Aorta (tissue), 5 donors: ENCODE measurements around the gene OSBPL5. TPM values are rescaled to one million over a fixed set of nuclear protein-coding genes. Genes with fewer than 3 reads are reported as not detected.

Source experiments
- ATAC-seq: fragments of 200-7000 bp; cut with Tn5 transposase; one replicate; pipeline ENCODE4 v1.9.1; 2022; ENCODE audit warnings: moderate library complexity; ENCODE audit not compliant: low FRiP score
- DNase-seq, 2 donors: peaks; one replicate each; pipeline ENCODE4 v3.0.0-alpha.2; 2020
- H3K27ac ChIP-seq, 2 donors: one replicate each; pipeline ENCODE4 v1.5.1; 2013; ENCODE audit warnings: low read length in 2 of 2, mild to moderate bottlenecking in 2 of 2, moderate library complexity in 2 of 2, control low read depth in 1 of 2, inconsistent platforms in 1 of 2, low read depth in 1 of 2
- H3K27me3 ChIP-seq, 2 donors: one replicate each; pipeline ENCODE4 v1.6.1; 2013; ENCODE audit warnings: control low read depth in 1 of 2, low read length in 1 of 2, mild to moderate bottlenecking in 1 of 2, moderate library complexity in 1 of 2; ENCODE audit not compliant: insufficient read depth in 2 of 2, control insufficient read depth in 1 of 2
- H3K36me3 ChIP-seq, 2 donors: one replicate each; pipeline ENCODE4 v1.6.1; 2013; ENCODE audit warnings: control low read depth in 1 of 2, low read length in 1 of 2, mild to moderate bottlenecking in 1 of 2; ENCODE audit not compliant: insufficient read depth in 2 of 2, control insufficient read depth in 1 of 2
- H3K4me1 ChIP-seq, 2 donors: one replicate each; pipeline ENCODE4 v1.6.1; 2013; ENCODE audit warnings: low read length in 2 of 2, control low read depth in 1 of 2, mild to moderate bottlenecking in 1 of 2, moderate library complexity in 1 of 2; ENCODE audit not compliant: insufficient read depth in 2 of 2, control insufficient read depth in 1 of 2
- H3K4me3 ChIP-seq, 2 donors: one replicate each; pipeline ENCODE4 v1.5.1; 2013; ENCODE audit warnings: low read length in 2 of 2, control low read depth in 1 of 2, mild to moderate bottlenecking in 1 of 2
- H3K9me3 ChIP-seq: one replicate; pipeline ENCODE4 v1.6.1; 2013; ENCODE audit warnings: mild to moderate bottlenecking, low read length; ENCODE audit not compliant: control insufficient read depth
- WGBS, 2 donors: extraction: QIAGEN DNeasy Blood & Tissue Kit; methylation state at CpG; one replicate each; pipeline ENCODE4 v1.1.7; 2013; 5-methylcytosine and 5-hydroxymethylcytosine counted together
- intact Hi-C, 2 donors: fragments of 100-400 bp; cut with DNase I; formaldehyde crosslinking; loops; one replicate each; pipeline versions ENCODE4 v1.14.2 to v1.15.0; 2022
- polyA plus RNA-seq, 2 donors: library from polyadenylated mRNA; stranded (reverse); fragments of 200-250 nt; gene quantifications; one replicate each; pipeline ENCODE4 v1.2.3, GENCODE V29; 2013
- total RNA-seq, 2 donors: library from RNA; stranded (reverse); fragmentation: NEBNext Ultra II Directional; extraction: Animal tissue kit (Norgen Biotek cat#: 25700); gene quantifications; one replicate each; pipeline ENCODE4 v1.2.1, GENCODE V29; 2021
- donor health status: healthy with polysubstance abuse.
- donor health status: Bipolar disorder and iron deficiency.
- donor health status: DM: no; HTN: no; CAD: no.
- donor health status: DM: no; HTN: no; CAD: no.
- donor health status: DM: yes; HTN: yes; CAD: no.

OSBPL5 gene
- total and polyA plus RNA-seq, 4 donors, result 11.9 to 69.1 (median 56.2) TPM

- Histone ChIP-seq H3K27ac (no peak overlapping the region), H3K36me3 (no peaks in the 10 kb centered on the region), H3K4me3 (no peak overlapping the region), H3K27me3 (no peaks in the 10 kb centered on the region), H3K4me1 (no peaks in the 10 kb centered on the region), H3K9me3 (no peaks in the 10 kb centered on the region)
- ATAC-seq (no peak), DNase-seq (peak in 1 of 2 donors; percentile 17)
- WGBS, 2 donors, result 82 to 83% methylated on average over 17 of the region's 17 CpGs
- intact Hi-C loops, result no loop called here
Measured at GRCh38 chr11:3188496-3189195, 23.5 kb upstream of the OSBPL5 start.

GRCh38 chr11:3186166-3186953 is 21.2 kb upstream of the OSBPL5 start:
- H3K9me3 ChIP-seq, result no peaks in the 10 kb centered on the region
- ATAC-seq (no peak), DNase-seq (no peak)
- no peak overlapping the region for H3K27ac ChIP-seq
- H3K27me3 ChIP-seq, result no peaks in the 10 kb centered on the region
- H3K4me1 ChIP-seq, result no peaks in the 10 kb centered on the region
- 88 to 92% methylated on average over 11 of the region's 11 CpGs for WGBS, 2 donors
- H3K36me3 ChIP-seq, result no peaks in the 10 kb centered on the region
- intact Hi-C loops, result no loop called here
- no peak overlapping the region for H3K4me3 ChIP-seq

GRCh38 chr11:3184732-3185347 is 19.7 kb upstream of the OSBPL5 start:
- WGBS, 2 donors, result 93 to 97% methylated on average over 11 of the region's 11 CpGs
- H3K27me3 ChIP-seq, result no peaks in the 10 kb centered on the region
- intact Hi-C loops, result no loop called here
- ATAC-seq (no peak), DNase-seq (no peak)
- no peaks in the 10 kb centered on the region for H3K4me1 ChIP-seq
- no peak overlapping the region for H3K4me3 ChIP-seq
- no peaks in the 10 kb centered on the region for H3K36me3 ChIP-seq
- H3K9me3 ChIP-seq, result no peaks in the 10 kb centered on the region
- no peak overlapping the region for H3K27ac ChIP-seq

- Histone ChIP-seq H3K36me3 (no peaks in the 10 kb centered on the region), H3K4me1 (no peaks in the 10 kb centered on the region), H3K4me3 (no peak overlapping the region), H3K27ac (no peak overlapping the region), H3K27me3 (no peaks in the 10 kb centered on the region), H3K9me3 (no peaks in the 10 kb centered on the region)
- 94 to 97% methylated on average over 6 of the region's 6 CpGs for WGBS, 2 donors
- no peak for ATAC-seq
- peak in 1 of 2 donors; percentile 29 for DNase-seq
- intact Hi-C loops, result no loop called here
Measured at GRCh38 chr11:3183523-3183922, 18.4 kb upstream of the OSBPL5 start.

- no peak overlapping the region for H3K4me3 ChIP-seq
- H3K27me3 ChIP-seq, result no peaks in the 10 kb centered on the region
- no peak overlapping the region for H3K27ac ChIP-seq
- no peaks in the 10 kb centered on the region for H3K4me1 ChIP-seq
- no peaks in the 10 kb centered on the region for H3K9me3 ChIP-seq
- no peak for ATAC-seq
- peak; percentile 32 to 63 for DNase-seq
- H3K36me3 ChIP-seq, result no peaks in the 10 kb centered on the region
- WGBS, 2 donors, result 95 to 97% methylated on average over 4 of the region's 4 CpGs
- intact Hi-C loops, result no loop called here
Measured at GRCh38 chr11:3182462-3182852, 17.3 kb upstream of the OSBPL5 start.

GRCh38 chr11:3181725-3182461 is 16.8 kb upstream of the OSBPL5 start:
- Histone ChIP-seq H3K27ac (no peak overlapping the region), H3K27me3 (no peaks in the 10 kb centered on the region), H3K4me1 (no peaks in the 10 kb centered on the region), H3K9me3 (no peaks in the 10 kb centered on the region), H3K36me3 (no peaks in the 10 kb centered on the region), H3K4me3 (no peak overlapping the region)
- intact Hi-C loops, result no loop called here
- WGBS, 2 donors, result 93 to 94% methylated on average over 12 of the region's 12 CpGs
- DNase-seq, result peak in 1 of 2 donors; percentile 46
- ATAC-seq, result no peak

GRCh38 chr11:3180869-3181268 is 15.8 kb upstream of the OSBPL5 start:
- Histone ChIP-seq H3K4me3 (no peak overlapping the region), H3K4me1 (no peaks in the 10 kb centered on the region), H3K27ac (no peak overlapping the region), H3K36me3 (no peaks in the 10 kb centered on the region), H3K9me3 (peaks cover 3% of the 10 kb centered on the region), H3K27me3 (no peaks in the 10 kb centered on the region)
- DNase-seq, result peak in 1 of 2 donors; percentile 53
- intact Hi-C loops, result no loop called here
- WGBS, 2 donors, result 77 to 79% methylated on average over 5 of the region's 5 CpGs
- ATAC-seq, result no peak

GRCh38 chr11:3178349-3178748 is 13.2 kb upstream of the OSBPL5 start:
- DNase-seq (no peak), ATAC-seq (no peak)
- Histone ChIP-seq H3K4me1 (no peaks in the 10 kb centered on the region), H3K27me3 (no peaks in the 10 kb centered on the region), H3K27ac (no peak overlapping the region), H3K36me3 (no peaks in the 10 kb centered on the region), H3K9me3 (peaks cover 3% of the 10 kb centered on the region), H3K4me3 (no peak overlapping the region)
- intact Hi-C loops, result no loop called here
- WGBS, 2 donors, result 53 to 59% methylated on average over 2 of the region's 2 CpGs
